Endothelial cell of umbilical vein (primary cell): ENCODE measurements around the gene CKAP5.

ENCODE experiments used
- POLR2A ChIP-seq: IDR thresholded peaks from 2 replicates; pipeline ENCODE4 v1.6.1; 2012; ENCODE audit warnings: low read depth, mild to moderate bottlenecking, control low read depth, low read length
- TF ChIP-seq, protein P1 (sequence below), 2 donors: IDR thresholded peaks; 1 replicate in 1 of 2; 2 replicates in 1 of 2; pipeline ENCODE4 v1.5.1; 2011; ENCODE audit warnings: low read length in 2 of 2, mild to moderate bottlenecking in 2 of 2, moderate library complexity in 2 of 2, control low read depth in 1 of 2, inconsistent platforms in 1 of 2, low read depth in 1 of 2; ENCODE audit not compliant: insufficient read depth in 1 of 2; ENCODE audit errors: extremely low read depth in 1 of 2
- TF ChIP-seq, protein P2 (sequence below): IDR thresholded peaks from 2 replicates; pipeline ENCODE4 v1.6.1; 2011; ENCODE audit not compliant: insufficient read depth, insufficient read length

DNA sequence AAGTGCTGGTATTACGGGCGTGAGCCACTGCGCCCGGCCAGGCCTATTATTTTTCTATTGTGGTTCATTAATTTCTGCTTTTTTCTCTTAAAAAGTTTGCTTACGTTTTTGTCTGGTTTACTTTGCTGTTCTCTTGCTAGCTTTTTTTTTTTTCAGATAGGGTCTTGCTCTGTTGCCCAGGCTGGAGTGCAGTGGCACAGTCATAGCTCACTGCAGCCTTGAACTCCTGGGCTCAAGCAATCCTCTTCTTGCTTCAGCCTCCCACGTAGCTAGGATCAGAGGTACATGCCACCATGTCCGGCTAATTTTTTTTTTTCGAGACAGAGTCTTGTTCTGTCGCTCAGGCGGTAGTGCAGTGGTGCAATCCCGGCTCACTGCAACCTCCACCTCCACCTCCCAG lies 108.4 kb downstream of the CKAP5 start:
- TF ChIP-seq, protein P1, sequence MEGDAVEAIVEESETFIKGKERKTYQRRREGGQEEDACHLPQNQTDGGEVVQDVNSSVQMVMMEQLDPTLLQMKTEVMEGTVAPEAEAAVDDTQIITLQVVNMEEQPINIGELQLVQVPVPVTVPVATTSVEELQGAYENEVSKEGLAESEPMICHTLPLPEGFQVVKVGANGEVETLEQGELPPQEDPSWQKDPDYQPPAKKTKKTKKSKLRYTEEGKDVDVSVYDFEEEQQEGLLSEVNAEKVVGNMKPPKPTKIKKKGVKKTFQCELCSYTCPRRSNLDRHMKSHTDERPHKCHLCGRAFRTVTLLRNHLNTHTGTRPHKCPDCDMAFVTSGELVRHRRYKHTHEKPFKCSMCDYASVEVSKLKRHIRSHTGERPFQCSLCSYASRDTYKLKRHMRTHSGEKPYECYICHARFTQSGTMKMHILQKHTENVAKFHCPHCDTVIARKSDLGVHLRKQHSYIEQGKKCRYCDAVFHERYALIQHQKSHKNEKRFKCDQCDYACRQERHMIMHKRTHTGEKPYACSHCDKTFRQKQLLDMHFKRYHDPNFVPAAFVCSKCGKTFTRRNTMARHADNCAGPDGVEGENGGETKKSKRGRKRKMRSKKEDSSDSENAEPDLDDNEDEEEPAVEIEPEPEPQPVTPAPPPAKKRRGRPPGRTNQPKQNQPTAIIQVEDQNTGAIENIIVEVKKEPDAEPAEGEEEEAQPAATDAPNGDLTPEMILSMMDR (IDR thresholded peaks at IDR 0.05; ENCODE audit: extremely low read depth in 1 of 2, insufficient read depth in 1 of 2, low read depth in 1 of 2, low read length in 2 of 2) = no peak
- TF ChIP-seq, protein P2, sequence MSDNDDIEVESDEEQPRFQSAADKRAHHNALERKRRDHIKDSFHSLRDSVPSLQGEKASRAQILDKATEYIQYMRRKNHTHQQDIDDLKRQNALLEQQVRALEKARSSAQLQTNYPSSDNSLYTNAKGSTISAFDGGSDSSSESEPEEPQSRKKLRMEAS = no peak
- no peak for TF ChIP-seq POLR2A
